WTC11 (cell line): ENCODE data around the gene SPDYA. TPM values are rescaled to one million over a fixed set of nuclear protein-coding genes. Genes with fewer than 3 reads are reported as not detected.
"Not testable (repeated sequence)": the region's sequence is repeated elsewhere in the genome, so short reads cannot be mapped to it uniquely, and the experiment has no call there.

ENCODE experiments used
- ATAC-seq: fragments of 200-7000 bp; cut with Tn5 transposase; 2 replicates; pipeline ENCODE4 v1.10.0; 2021; ENCODE audit warnings: mild to moderate bottlenecking, moderate library complexity
- CTCF ChIA-PET: fragments of 300-600 bp; sonication (Branson Sonifier 250); formaldehyde crosslinking; loops from one replicate; lab custom pipeline; 2021; ENCODE audit warnings: antibody characterized with exemption; lab: Charles Lee
- POLR2A ChIA-PET: fragments of 350-600 bp; sonication (Branson Sonifier 250); formaldehyde crosslinking; loops from one replicate; lab custom pipeline; 2021; ENCODE audit warnings: antibody characterized with exemption; lab: Charles Lee
- DNase-seq: peaks from one replicate; pipeline ENCODE4 v3.0.0; 2021; ENCODE audit warnings: low spot score
- H3K27ac Mint-ChIP-seq: 2 replicates; pipeline ENCODE4 v1.8.0; 2021; ENCODE audit warnings: mixed read lengths
- H3K27me3 Mint-ChIP-seq: 2 replicates; pipeline ENCODE4 v1.8.0; 2021; ENCODE audit warnings: low read depth, mild to moderate bottlenecking, moderate library complexity, mixed read lengths
- H3K36me3 Mint-ChIP-seq: 2 replicates; pipeline ENCODE4 v1.8.0; 2021; ENCODE audit warnings: mixed read lengths
- H3K4me1 Mint-ChIP-seq: 2 replicates; pipeline ENCODE4 v1.8.0; 2022; ENCODE audit warnings: mixed read lengths
- H3K4me3 Mint-ChIP-seq: 2 replicates; pipeline ENCODE4 v1.8.0; 2021; ENCODE audit warnings: mild to moderate bottlenecking, moderate library complexity, mixed read lengths
- H3K9me3 Mint-ChIP-seq: 2 replicates; pipeline ENCODE4 v1.8.0; 2021; ENCODE audit warnings: mixed read lengths
- EMX1 ChIP-seq: fragments of 250-450 bp; sonication (Bioruptor Pico); IDR thresholded peaks from 2 replicates; pipeline ENCODE4 v1.8.0; 2021; ENCODE audit warnings: mild to moderate bottlenecking
- GABPB1 ChIP-seq: sonication (generic); formaldehyde crosslinking; IDR thresholded peaks from 2 replicates; pipeline ENCODE4 v1.8.1; 2023; ENCODE audit warnings: mild to moderate bottlenecking, missing genetic modification reagents
- JUN ChIP-seq: sonication (generic); formaldehyde crosslinking; IDR thresholded peaks from 2 replicates; pipeline ENCODE4 v1.8.0; 2023; ENCODE audit warnings: mild to moderate bottlenecking, missing genetic modification reagents
- NR1H2 ChIP-seq: sonication (generic); formaldehyde crosslinking; IDR thresholded peaks from 2 replicates; pipeline ENCODE4 v1.9.0; 2021; ENCODE audit warnings: mild to moderate bottlenecking, moderate library complexity, missing genetic modification reagents
- RORB ChIP-seq: fragments of 250-450 bp; sonication (Bioruptor Pico); IDR thresholded peaks from 2 replicates; pipeline ENCODE4 v1.9.0; 2021; ENCODE audit warnings: mild to moderate bottlenecking
- SOX15 ChIP-seq: fragments of 250-450 bp; sonication (Bioruptor Pico); IDR thresholded peaks from 2 replicates; pipeline ENCODE4 v1.9.0; 2021; ENCODE audit warnings: mild to moderate bottlenecking
- ZNF263 ChIP-seq: sonication (generic); formaldehyde crosslinking; IDR thresholded peaks from 2 replicates; pipeline ENCODE4 v1.8.1; 2022; ENCODE audit warnings: low read depth, mild to moderate bottlenecking, moderate library complexity, missing genetic modification reagents
- total RNA-seq: library from RNA; stranded (reverse); gene quantifications from 3 replicates; pipeline ENCODE4 v1.2.3, GENCODE V29; 2021
- TF ChIP-seq, protein P1 (sequence below): sonication (generic); formaldehyde crosslinking; IDR thresholded peaks from 2 replicates; pipeline ENCODE4 v1.8.1; 2023; ENCODE audit warnings: mild to moderate bottlenecking, missing genetic modification reagents, borderline replicate concordance
- TF ChIP-seq, protein P2 (sequence below): sonication (generic); formaldehyde crosslinking; IDR thresholded peaks from 2 replicates; pipeline ENCODE4 v1.8.1; 2023; ENCODE audit warnings: mild to moderate bottlenecking, missing genetic modification reagents, moderate library complexity
- TF ChIP-seq, protein P3 (sequence below): sonication (generic); formaldehyde crosslinking; IDR thresholded peaks from 2 replicates; pipeline ENCODE4 v1.8.0; 2022; ENCODE audit warnings: mild to moderate bottlenecking, missing genetic modification reagents
- TF ChIP-seq, protein P4 (sequence below): fragments of 250-450 bp; sonication (Bioruptor Pico); IDR thresholded peaks from 2 replicates; pipeline ENCODE4 v1.9.0; 2021; ENCODE audit warnings: mild to moderate bottlenecking
- TF ChIP-seq, protein P5 (sequence below): sonication (generic); formaldehyde crosslinking; IDR thresholded peaks from 2 replicates; pipeline ENCODE4 v1.8.0; 2023; ENCODE audit warnings: mild to moderate bottlenecking, missing genetic modification reagents
- TF ChIP-seq, protein P6 (sequence below): fragments of 250-450 bp; sonication (Bioruptor Pico); IDR thresholded peaks from 2 replicates; pipeline ENCODE4 v2.1.2; 2022; ENCODE audit warnings: mild to moderate bottlenecking, moderate library complexity
- TF ChIP-seq, protein P7 (sequence below): sonication (generic); formaldehyde crosslinking; IDR thresholded peaks from 2 replicates; pipeline ENCODE4 v1.8.1; 2023; ENCODE audit warnings: mild to moderate bottlenecking, missing genetic modification reagents

SPDYA gene
- total RNA-seq, 1 experiment from 2014 or later: 0.61 TPM

DNA sequence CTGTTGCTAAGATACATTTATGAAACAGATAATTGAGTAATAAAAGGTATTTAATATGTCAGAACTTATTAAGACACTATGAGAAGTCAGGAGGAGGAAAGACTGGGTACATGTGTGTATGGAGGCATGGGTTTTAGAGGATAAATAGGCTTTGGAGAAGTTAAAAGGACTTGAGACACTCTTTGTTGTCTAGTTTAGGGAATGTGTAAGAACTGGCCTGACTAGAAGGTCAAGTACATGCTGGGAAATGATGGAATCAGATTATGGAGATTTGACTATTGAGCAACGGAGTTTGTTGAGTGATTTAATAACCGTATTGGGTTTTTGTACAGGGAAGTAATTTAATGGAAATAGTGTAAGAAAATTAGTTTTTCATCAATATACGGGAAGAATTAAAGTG, 28.2 kb upstream of the SPDYA start (continued):
- TF ChIP-seq, protein P1, sequence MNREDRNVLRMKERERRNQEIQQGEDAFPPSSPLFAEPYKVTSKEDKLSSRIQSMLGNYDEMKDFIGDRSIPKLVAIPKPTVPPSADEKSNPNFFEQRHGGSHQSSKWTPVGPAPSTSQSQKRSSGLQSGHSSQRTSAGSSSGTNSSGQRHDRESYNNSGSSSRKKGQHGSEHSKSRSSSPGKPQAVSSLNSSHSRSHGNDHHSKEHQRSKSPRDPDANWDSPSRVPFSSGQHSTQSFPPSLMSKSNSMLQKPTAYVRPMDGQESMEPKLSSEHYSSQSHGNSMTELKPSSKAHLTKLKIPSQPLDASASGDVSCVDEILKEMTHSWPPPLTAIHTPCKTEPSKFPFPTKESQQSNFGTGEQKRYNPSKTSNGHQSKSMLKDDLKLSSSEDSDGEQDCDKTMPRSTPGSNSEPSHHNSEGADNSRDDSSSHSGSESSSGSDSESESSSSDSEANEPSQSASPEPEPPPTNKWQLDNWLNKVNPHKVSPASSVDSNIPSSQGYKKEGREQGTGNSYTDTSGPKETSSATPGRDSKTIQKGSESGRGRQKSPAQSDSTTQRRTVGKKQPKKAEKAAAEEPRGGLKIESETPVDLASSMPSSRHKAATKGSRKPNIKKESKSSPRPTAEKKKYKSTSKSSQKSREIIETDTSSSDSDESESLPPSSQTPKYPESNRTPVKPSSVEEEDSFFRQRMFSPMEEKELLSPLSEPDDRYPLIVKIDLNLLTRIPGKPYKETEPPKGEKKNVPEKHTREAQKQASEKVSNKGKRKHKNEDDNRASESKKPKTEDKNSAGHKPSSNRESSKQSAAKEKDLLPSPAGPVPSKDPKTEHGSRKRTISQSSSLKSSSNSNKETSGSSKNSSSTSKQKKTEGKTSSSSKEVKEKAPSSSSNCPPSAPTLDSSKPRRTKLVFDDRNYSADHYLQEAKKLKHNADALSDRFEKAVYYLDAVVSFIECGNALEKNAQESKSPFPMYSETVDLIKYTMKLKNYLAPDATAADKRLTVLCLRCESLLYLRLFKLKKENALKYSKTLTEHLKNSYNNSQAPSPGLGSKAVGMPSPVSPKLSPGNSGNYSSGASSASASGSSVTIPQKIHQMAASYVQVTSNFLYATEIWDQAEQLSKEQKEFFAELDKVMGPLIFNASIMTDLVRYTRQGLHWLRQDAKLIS (CRISPR knock-in tag): no peak
- TF ChIP-seq EMX1 (CRISPR knock-in tag) (no peak), ZNF263 (CRISPR knock-in tag) (no peak)
- TF ChIP-seq, protein P2, sequence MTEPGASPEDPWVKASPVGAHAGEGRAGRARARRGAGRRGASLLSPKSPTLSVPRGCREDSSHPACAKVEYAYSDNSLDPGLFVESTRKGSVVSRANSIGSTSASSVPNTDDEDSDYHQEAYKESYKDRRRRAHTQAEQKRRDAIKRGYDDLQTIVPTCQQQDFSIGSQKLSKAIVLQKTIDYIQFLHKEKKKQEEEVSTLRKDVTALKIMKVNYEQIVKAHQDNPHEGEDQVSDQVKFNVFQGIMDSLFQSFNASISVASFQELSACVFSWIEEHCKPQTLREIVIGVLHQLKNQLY: no peak
- TF ChIP-seq, protein P3, sequence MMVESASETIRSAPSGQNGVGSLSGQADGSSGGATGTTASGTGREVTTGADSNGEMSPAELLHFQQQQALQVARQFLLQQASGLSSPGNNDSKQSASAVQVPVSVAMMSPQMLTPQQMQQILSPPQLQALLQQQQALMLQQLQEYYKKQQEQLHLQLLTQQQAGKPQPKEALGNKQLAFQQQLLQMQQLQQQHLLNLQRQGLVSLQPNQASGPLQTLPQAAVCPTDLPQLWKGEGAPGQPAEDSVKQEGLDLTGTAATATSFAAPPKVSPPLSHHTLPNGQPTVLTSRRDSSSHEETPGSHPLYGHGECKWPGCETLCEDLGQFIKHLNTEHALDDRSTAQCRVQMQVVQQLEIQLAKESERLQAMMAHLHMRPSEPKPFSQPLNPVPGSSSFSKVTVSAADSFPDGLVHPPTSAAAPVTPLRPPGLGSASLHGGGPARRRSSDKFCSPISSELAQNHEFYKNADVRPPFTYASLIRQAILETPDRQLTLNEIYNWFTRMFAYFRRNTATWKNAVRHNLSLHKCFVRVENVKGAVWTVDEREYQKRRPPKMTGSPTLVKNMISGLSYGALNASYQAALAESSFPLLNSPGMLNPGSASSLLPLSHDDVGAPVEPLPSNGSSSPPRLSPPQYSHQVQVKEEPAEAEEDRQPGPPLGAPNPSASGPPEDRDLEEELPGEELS (CRISPR knock-in tag): no peak

DNA sequence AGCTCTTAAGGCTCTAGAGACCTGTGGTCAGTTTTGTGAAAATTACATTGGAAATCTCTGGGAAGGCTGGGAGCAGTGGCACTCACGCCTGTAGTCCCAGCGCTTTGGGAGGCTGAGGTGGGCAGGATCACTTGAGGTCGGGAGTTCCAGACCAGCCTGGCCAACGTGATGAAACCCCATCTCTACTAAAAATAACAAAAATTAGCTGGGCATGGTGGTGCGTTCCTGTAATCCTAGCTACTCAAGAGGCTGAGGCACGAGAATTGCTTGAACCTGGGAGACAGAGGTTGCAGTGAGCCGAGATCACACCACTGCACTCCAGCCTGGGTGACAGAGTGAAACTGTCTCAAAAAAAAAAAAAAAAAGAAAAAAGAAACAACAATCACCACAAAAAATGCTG, 26.1 kb upstream of the SPDYA start:
- H3K9me3 Mint-ChIP-seq, H3K4me1 Mint-ChIP-seq, ATAC-seq, H3K27ac Mint-ChIP-seq, H3K27me3 Mint-ChIP-seq, H3K4me3 Mint-ChIP-seq, DNase-seq, CTCF ChIA-PET: not testable (repeated sequence)
- POLR2A ChIA-PET: interaction anchor here (0.7 kb wide), 1 partner anchor 195 kb away, joined by 4 read pairs; no protein-coding TSS in a partner anchor
- H3K36me3 Mint-ChIP-seq: peaks cover 61% of the 10 kb centered on the region

DNA sequence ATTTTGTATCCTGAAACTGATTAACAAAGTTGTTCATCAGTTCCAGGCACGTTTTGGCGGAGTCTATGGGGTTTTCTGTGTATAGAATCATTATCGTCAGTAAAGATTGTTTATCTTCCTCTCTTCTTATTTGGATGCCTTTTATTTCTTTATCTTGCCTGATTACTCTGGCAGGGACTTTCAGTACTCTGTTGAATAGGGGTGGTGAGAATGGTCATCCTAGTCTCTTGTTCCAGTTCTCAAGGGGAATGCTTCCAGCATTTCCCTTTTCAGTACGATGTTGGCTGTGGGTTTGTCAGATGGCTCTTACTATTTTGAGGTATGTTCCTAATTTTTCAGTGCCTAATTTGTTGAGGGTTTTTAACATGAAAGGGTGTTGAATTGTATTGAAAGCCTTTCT, 14.0 kb upstream of the SPDYA start:
- Mint-ChIP-seq H3K9me3 (no peaks in the 10 kb centered on the region), H3K27me3 (no peaks in the 10 kb centered on the region), H3K4me1 (peaks cover 5% of the 10 kb centered on the region; the same call in 1 of the 2 replicates), H3K4me3 (no peak overlapping the region), H3K36me3 (peaks cover 43% of the 10 kb centered on the region), H3K27ac (peak overlapping the region; percentile 21; the same call in 1 of the 2 replicates)
- ChIA-PET CTCF (no interaction called here), POLR2A (interaction anchor here (0.6 kb wide), 1 partner anchor 17 kb away, joined by 7 read pairs; no protein-coding TSS in a partner anchor)
- ATAC-seq: no peak
- TF ChIP-seq, protein P3 (CRISPR knock-in tag): no peak
- TF ChIP-seq JUN (no peak), NR1H2 (CRISPR knock-in tag) (no peak)
- TF ChIP-seq, protein P4, sequence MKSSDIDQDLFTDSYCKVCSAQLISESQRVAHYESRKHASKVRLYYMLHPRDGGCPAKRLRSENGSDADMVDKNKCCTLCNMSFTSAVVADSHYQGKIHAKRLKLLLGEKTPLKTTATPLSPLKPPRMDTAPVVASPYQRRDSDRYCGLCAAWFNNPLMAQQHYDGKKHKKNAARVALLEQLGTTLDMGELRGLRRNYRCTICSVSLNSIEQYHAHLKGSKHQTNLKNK (CRISPR knock-in tag): no peak
- DNase-seq: no peak

DNA sequence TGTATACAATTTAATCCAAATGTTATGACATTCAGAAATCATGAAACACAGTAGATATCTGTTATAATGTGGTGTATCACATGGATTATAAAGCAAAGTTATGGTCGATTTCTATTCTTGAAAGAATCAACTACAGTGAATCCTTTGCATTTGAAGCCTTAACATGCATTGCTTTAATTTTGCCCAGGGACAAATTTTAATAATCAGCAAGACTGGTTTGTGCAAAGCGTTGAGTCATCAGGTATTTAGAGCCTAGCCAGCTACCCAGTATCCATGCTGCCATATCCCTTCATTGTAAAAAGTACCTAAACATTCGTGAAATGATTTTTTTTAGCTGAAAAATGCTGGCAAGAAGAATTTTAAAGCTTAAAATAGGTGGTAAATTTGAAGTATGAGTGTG, 8.9 kb upstream of the SPDYA start:
- ChIA-PET POLR2A (no interaction called here), CTCF (no interaction called here)
- Mint-ChIP-seq H3K36me3 (peaks cover 39% of the 10 kb centered on the region), H3K27me3 (no peaks in the 10 kb centered on the region), H3K4me3 (no peak overlapping the region), H3K27ac (no peak overlapping the region), H3K4me1 (no peaks in the 10 kb centered on the region), H3K9me3 (peaks cover 4% of the 10 kb centered on the region)
- DNase-seq (no peak), ATAC-seq (no peak)
- TF ChIP-seq, protein P5, sequence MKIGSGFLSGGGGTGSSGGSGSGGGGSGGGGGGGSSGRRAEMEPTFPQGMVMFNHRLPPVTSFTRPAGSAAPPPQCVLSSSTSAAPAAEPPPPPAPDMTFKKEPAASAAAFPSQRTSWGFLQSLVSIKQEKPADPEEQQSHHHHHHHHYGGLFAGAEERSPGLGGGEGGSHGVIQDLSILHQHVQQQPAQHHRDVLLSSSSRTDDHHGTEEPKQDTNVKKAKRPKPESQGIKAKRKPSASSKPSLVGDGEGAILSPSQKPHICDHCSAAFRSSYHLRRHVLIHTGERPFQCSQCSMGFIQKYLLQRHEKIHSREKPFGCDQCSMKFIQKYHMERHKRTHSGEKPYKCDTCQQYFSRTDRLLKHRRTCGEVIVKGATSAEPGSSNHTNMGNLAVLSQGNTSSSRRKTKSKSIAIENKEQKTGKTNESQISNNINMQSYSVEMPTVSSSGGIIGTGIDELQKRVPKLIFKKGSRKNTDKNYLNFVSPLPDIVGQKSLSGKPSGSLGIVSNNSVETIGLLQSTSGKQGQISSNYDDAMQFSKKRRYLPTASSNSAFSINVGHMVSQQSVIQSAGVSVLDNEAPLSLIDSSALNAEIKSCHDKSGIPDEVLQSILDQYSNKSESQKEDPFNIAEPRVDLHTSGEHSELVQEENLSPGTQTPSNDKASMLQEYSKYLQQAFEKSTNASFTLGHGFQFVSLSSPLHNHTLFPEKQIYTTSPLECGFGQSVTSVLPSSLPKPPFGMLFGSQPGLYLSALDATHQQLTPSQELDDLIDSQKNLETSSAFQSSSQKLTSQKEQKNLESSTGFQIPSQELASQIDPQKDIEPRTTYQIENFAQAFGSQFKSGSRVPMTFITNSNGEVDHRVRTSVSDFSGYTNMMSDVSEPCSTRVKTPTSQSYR (CRISPR knock-in tag): no peak
- TF ChIP-seq RORB (CRISPR knock-in tag) (no peak), SOX15 (no peak), GABPB1 (CRISPR knock-in tag) (no peak)
- TF ChIP-seq, protein P6, sequence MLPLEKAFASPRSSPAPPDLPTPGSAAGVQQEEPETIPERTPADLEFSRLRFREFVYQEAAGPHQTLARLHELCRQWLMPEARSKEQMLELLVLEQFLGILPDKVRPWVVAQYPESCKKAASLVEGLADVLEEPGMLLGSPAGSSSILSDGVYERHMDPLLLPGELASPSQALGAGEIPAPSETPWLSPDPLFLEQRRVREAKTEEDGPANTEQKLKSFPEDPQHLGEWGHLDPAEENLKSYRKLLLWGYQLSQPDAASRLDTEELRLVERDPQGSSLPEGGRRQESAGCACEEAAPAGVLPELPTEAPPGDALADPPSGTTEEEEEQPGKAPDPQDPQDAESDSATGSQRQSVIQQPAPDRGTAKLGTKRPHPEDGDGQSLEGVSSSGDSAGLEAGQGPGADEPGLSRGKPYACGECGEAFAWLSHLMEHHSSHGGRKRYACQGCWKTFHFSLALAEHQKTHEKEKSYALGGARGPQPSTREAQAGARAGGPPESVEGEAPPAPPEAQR (CRISPR knock-in tag): no peak
- TF ChIP-seq, protein P7, sequence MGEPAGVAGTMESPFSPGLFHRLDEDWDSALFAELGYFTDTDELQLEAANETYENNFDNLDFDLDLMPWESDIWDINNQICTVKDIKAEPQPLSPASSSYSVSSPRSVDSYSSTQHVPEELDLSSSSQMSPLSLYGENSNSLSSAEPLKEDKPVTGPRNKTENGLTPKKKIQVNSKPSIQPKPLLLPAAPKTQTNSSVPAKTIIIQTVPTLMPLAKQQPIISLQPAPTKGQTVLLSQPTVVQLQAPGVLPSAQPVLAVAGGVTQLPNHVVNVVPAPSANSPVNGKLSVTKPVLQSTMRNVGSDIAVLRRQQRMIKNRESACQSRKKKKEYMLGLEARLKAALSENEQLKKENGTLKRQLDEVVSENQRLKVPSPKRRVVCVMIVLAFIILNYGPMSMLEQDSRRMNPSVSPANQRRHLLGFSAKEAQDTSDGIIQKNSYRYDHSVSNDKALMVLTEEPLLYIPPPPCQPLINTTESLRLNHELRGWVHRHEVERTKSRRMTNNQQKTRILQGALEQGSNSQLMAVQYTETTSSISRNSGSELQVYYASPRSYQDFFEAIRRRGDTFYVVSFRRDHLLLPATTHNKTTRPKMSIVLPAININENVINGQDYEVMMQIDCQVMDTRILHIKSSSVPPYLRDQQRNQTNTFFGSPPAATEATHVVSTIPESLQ (CRISPR knock-in tag): no peak
